K562 (cell line): ENCODE results near the gene MVP. TPM values are rescaled to one million over a fixed set of nuclear protein-coding genes. Genes with fewer than 3 reads are reported as not detected.

Experiments
- BCLAF1 ChIP-seq, 2 experiments: fragments of 450-650 bp in 1 of 2; IDR thresholded peaks; 2 replicates each; pipeline ENCODE4 v1.6.1; 2011 to 2017; ENCODE audit warnings: low read depth in 2 of 2, antibody characterized with exemption in 1 of 2, borderline replicate concordance in 1 of 2, low read length in 1 of 2, mild to moderate bottlenecking in 1 of 2, mixed read lengths in 1 of 2; ENCODE audit not compliant: control insufficient read depth in 1 of 2
- CBFA2T3 ChIP-seq: fragments of 450-650 bp; IDR thresholded peaks from 2 replicates; pipeline ENCODE4 v1.6.1; 2017
- DACH1 ChIP-seq: fragments of 450-650 bp; IDR thresholded peaks from 2 replicates; pipeline ENCODE4 v1.6.1; 2018; ENCODE audit not compliant: partially characterized antibody
- ELK3 ChIP-seq: fragments of 450-650 bp; formaldehyde crosslinking; IDR thresholded peaks from 2 replicates; pipeline ENCODE4 v1.4.0; 2020; ENCODE audit warnings: mild to moderate bottlenecking
- EWSR1 ChIP-seq: fragments of 450-650 bp; IDR thresholded peaks from 2 replicates; pipeline ENCODE4 v1.6.1; 2018; ENCODE audit warnings: borderline replicate concordance, mild to moderate bottlenecking, low read depth, moderate library complexity; ENCODE audit not compliant: partially characterized antibody
- NFE2 ChIP-seq: IDR thresholded peaks from 2 replicates; pipeline ENCODE4 v1.6.1; 2014; ENCODE audit warnings: antibody characterized with exemption, low read depth
- PKNOX1 ChIP-seq: fragments of 450-650 bp; IDR thresholded peaks from 2 replicates; pipeline ENCODE4 v1.6.1; 2016
- RHOXF2B ChIP-seq: fragments of 250-450 bp; sonication (Bioruptor Pico); conservative IDR thresholded peaks from 2 replicates; pipeline ENCODE4 v1.5.1; 2021
- RREB1 ChIP-seq: fragments of 250-450 bp; sonication (Bioruptor Pico); IDR thresholded peaks from 2 replicates; pipeline ENCODE4 v1.4.0; 2020
- ZFPM2 ChIP-seq: fragments of 250-450 bp; sonication (Bioruptor Pico); IDR thresholded peaks from 2 replicates; pipeline ENCODE4 v1.5.1; 2022; ENCODE audit warnings: mild to moderate bottlenecking
- ZNF124 ChIP-seq: sonication (generic); formaldehyde crosslinking; IDR thresholded peaks from 2 replicates; pipeline ENCODE4 v1.8.1; 2022; ENCODE audit warnings: missing genetic modification reagents
- ZNF143 ChIP-seq: sonication (generic); formaldehyde crosslinking; IDR thresholded peaks from 2 replicates; pipeline ENCODE4 v1.9.0; 2022; ENCODE audit warnings: mild to moderate bottlenecking, missing genetic modification reagents
- ZNF146 ChIP-seq: IDR thresholded peaks from one replicate; pipeline ENCODE4 v1.6.1; 2018; ENCODE audit warnings: missing compliant biosample characterization; ENCODE audit not compliant: unreplicated experiment
- ZNF282 ChIP-seq: sonication (generic); formaldehyde crosslinking; IDR thresholded peaks from 2 replicates; pipeline ENCODE4 v1.8.1; 2023; ENCODE audit warnings: missing genetic modification reagents
- ZNF398 ChIP-seq: fragments of 250-450 bp; sonication (Bioruptor Pico); IDR thresholded peaks from 2 replicates; pipeline ENCODE4 v1.8.0; 2021; ENCODE audit warnings: moderate library complexity, mild to moderate bottlenecking, inconsistent platforms
- polyA plus RNA-seq, 8 experiments: library from polyadenylated mRNA; depleted of rRNA in 4 of 8; stranded (reverse) in 5 of 8; unstranded in 3 of 8; fragments of >200 nt; fragmentation: Nextera tagmentation in 2 of 8; fragmentation: Illumina TruSeq in 1 of 8; extraction: Ambion mirVana in 2 of 8; extraction: Trizol in 1 of 8; gene quantifications; 2 replicates each; pipeline versions ENCODE4 v1.2.1 to v1.2.3, GENCODE V29; 2011 to 2014; ENCODE audit warnings: inconsistent platforms in 1 of 8, missing spikeins in 1 of 8
- total RNA-seq, 7 experiments: library from RNA; depleted of rRNA in 6 of 7; stranded (reverse); fragments of >200 nt in 6 of 7; fragmentation: Illumina TruSeq in 2 of 7; extraction: Trizol in 2 of 7; gene quantifications; 2 replicates each; pipeline versions ENCODE4 v1.2.1 to v1.2.3, GENCODE V29; 2011 to 2021; ENCODE audit warnings: low replicate concordance in 1 of 7

The MVP gene
- total and polyA plus RNA-seq, 9 of the 15 experiments (the other 6 are each of a cell fraction or from before 2014, with no cell fraction given) = 0.39 to 1.9 (median 0.76) TPM; not detected in 2

GRCh38 chr16:29811170-29811895, 8.9 kb upstream of the MVP start (continued):
- TF ChIP-seq RREB1 (CRISPR knock-in tag) = no peak
- TF ChIP-seq ZNF282 = no peak
- TF ChIP-seq ELK3 = no peak
- TF ChIP-seq ZNF143 (CRISPR knock-in tag) = no peak
- TF ChIP-seq PKNOX1 = peak; percentile 96
- no peak for TF ChIP-seq ZNF146
- TF ChIP-seq RHOXF2B = peak; percentile 91
- no peak for TF ChIP-seq EWSR1
- no peak for TF ChIP-seq ZFPM2 (CRISPR knock-in tag)
- no peak for TF ChIP-seq CBFA2T3
- TF ChIP-seq BCLAF1 (IDR thresholded peaks at IDR 0.05; ENCODE audit: borderline replicate concordance in 1 of 2, control insufficient read depth in 1 of 2, low read depth in 2 of 2, low read length in 1 of 2) = no peak
- TF ChIP-seq DACH1 = no peak
- TF ChIP-seq ZNF398 (CRISPR knock-in tag) = no peak
- no peak for TF ChIP-seq NFE2
- TF ChIP-seq ZNF124 (CRISPR knock-in tag) = no peak
